Breast epithelium (tissue), 4 donors: ENCODE data around the gene SMPDL3B. TPM values are rescaled to one million over a fixed set of nuclear protein-coding genes. Genes with fewer than 3 reads are reported as not detected.

ENCODE experiments used
- DNase-seq, 2 donors: peaks; one replicate each; pipeline ENCODE4 v3.0.0-alpha.2; 2019; ENCODE audit warnings: low spot score in 2 of 2
- H3K27ac ChIP-seq, 2 donors: fragments of 200-600 bp; sonication (generic) in 1 of 2; one replicate each; pipeline ENCODE4 v1.5.1; 2016 to 2019; ENCODE audit warnings: mild to moderate bottlenecking in 1 of 2
- H3K27me3 ChIP-seq, 2 donors: fragments of 200-600 bp; sonication (generic) in 1 of 2; one replicate each; pipeline versions ENCODE4 v1.5.1 to v1.6.0; 2017 to 2019; ENCODE audit warnings: control low read depth in 1 of 2, mild to moderate bottlenecking in 1 of 2
- H3K36me3 ChIP-seq: fragments of 200-600 bp; one replicate; pipeline ENCODE4 v1.5.1; 2019
- H3K4me1 ChIP-seq, 2 donors: fragments of 200-600 bp; sonication (generic); one replicate each; pipeline ENCODE4 v1.5.1; 2016 to 2019; ENCODE audit warnings: control low read depth in 1 of 2
- H3K4me3 ChIP-seq, 3 donors: fragments of 200-600 bp; sonication (generic); 1 replicate in 2 of 3; 2 replicates in 1 of 3; pipeline ENCODE4 v1.5.1; 2016 to 2019; ENCODE audit warnings: mild to moderate bottlenecking in 3 of 3, moderate library complexity in 2 of 3
- H3K9me3 ChIP-seq, 2 donors: fragments of 200-600 bp; sonication (generic) in 1 of 2; one replicate each; pipeline ENCODE4 v1.5.1; 2016 to 2019; ENCODE audit warnings: control low read depth in 1 of 2
- CTCF ChIP-seq, 3 donors: fragments of 450-650 bp; IDR thresholded peaks; one replicate each; pipeline ENCODE4 v1.5.1; 2016 to 2017; ENCODE audit warnings: antibody characterized with exemption in 3 of 3, mild to moderate bottlenecking in 3 of 3, moderate library complexity in 3 of 3
- POLR2A ChIP-seq: fragments of 450-650 bp; IDR thresholded peaks from one replicate; pipeline ENCODE4 v1.6.1; 2016; ENCODE audit warnings: antibody characterized with exemption, mild to moderate bottlenecking, moderate library complexity
- POLR2AphosphoS5 ChIP-seq, 3 donors: sonication (generic); formaldehyde crosslinking; IDR thresholded peaks; one replicate each; pipeline ENCODE4 v1.6.1; 2017; ENCODE audit warnings: antibody characterized with exemption in 3 of 3
- intact Hi-C: fragments of 100-400 bp; cut with DNase I; formaldehyde crosslinking; loops from one replicate; pipeline ENCODE4 v1.15.1; 2023; ENCODE audit warnings: low total_unique reads
- total RNA-seq, 3 donors: library from RNA; depleted of rRNA; stranded (reverse); fragments of >200 nt; gene quantifications; one replicate each; pipeline ENCODE4 v1.1.0, GENCODE V29; 2016

The SMPDL3B gene
- total RNA-seq, 3 donors from 2014 or later: 13.8 to 14.9 TPM; not detected in 1

GRCh38 chr1:27940297-27940696, 5.5 kb downstream of the SMPDL3B start:
- H3K27ac ChIP-seq: no peak overlapping the region
- H3K27me3 ChIP-seq: no peaks in the 10 kb centered on the region
- TF ChIP-seq POLR2AphosphoS5 (IDR thresholded peaks at IDR 0.05) (no peak), POLR2A (no peak), CTCF (IDR thresholded peaks at IDR 0.05) (no peak)
- no peaks in the 10 kb centered on the region for H3K4me1 ChIP-seq
- no peaks in the 10 kb centered on the region for H3K36me3 ChIP-seq
- H3K9me3 ChIP-seq: no peaks in the 10 kb centered on the region
- intact Hi-C loops: no loop called here
- DNase-seq: no peak
- no peak overlapping the region for H3K4me3 ChIP-seq

- Histone ChIP-seq H3K27ac (no peak overlapping the region), H3K27me3 (no peaks in the 10 kb centered on the region)
- intact Hi-C loops: no loop called here
Observed at GRCh38 chr1:27940870-27941560, 6.2 kb downstream of the SMPDL3B start.

GRCh38 chr1:27941671-27942540, 7.1 kb downstream of the SMPDL3B start:
- intact Hi-C loops: no loop called here
- TF ChIP-seq POLR2AphosphoS5 (IDR thresholded peaks at IDR 0.05) (no peak), CTCF (IDR thresholded peaks at IDR 0.05) (no peak), POLR2A (no peak)
- Histone ChIP-seq H3K27ac (no peak overlapping the region), H3K4me3 (no peak overlapping the region), H3K36me3 (no peaks in the 10 kb centered on the region), H3K4me1 (no peaks in the 10 kb centered on the region), H3K9me3 (no peaks in the 10 kb centered on the region), H3K27me3 (no peaks in the 10 kb centered on the region)
- no peak for DNase-seq

More at GRCh38 chr1:27940870-27941560, 6.2 kb downstream of the SMPDL3B start:
- no peaks in the 10 kb centered on the region for H3K9me3 ChIP-seq
- H3K4me1 ChIP-seq: no peaks in the 10 kb centered on the region
- DNase-seq: no peak
- H3K4me3 ChIP-seq: no peak overlapping the region
- H3K36me3 ChIP-seq: no peaks in the 10 kb centered on the region
- TF ChIP-seq POLR2A: no peak
- TF ChIP-seq CTCF (IDR thresholded peaks at IDR 0.05): no peak
- no peak for TF ChIP-seq POLR2AphosphoS5 (IDR thresholded peaks at IDR 0.05)

GRCh38 chr1:27945020-27945419, 10.2 kb downstream of the SMPDL3B start:
- no peaks in the 10 kb centered on the region for H3K4me1 ChIP-seq
- no peak overlapping the region for H3K4me3 ChIP-seq
- no peaks in the 10 kb centered on the region for H3K9me3 ChIP-seq
- no peak for DNase-seq
- intact Hi-C loops: no loop called here
- TF ChIP-seq POLR2A: no peak
- no peak for TF ChIP-seq CTCF (IDR thresholded peaks at IDR 0.05)
- no peak for TF ChIP-seq POLR2AphosphoS5 (IDR thresholded peaks at IDR 0.05)
- H3K36me3 ChIP-seq: no peaks in the 10 kb centered on the region
- no peaks in the 10 kb centered on the region for H3K27me3 ChIP-seq
- no peak overlapping the region for H3K27ac ChIP-seq

- no peak overlapping the region for H3K27ac ChIP-seq
- intact Hi-C loops: no loop called here
Observed at GRCh38 chr1:27949027-27949426, 14.2 kb downstream of the SMPDL3B start.

More at GRCh38 chr1:27949027-27949426, 14.2 kb downstream of the SMPDL3B start:
- H3K27me3 ChIP-seq: no peaks in the 10 kb centered on the region
- no peak for DNase-seq
- H3K9me3 ChIP-seq: no peaks in the 10 kb centered on the region
- TF ChIP-seq CTCF (IDR thresholded peaks at IDR 0.05) (no peak), POLR2A (no peak), POLR2AphosphoS5 (IDR thresholded peaks at IDR 0.05) (no peak)
- H3K36me3 ChIP-seq: no peaks in the 10 kb centered on the region
- H3K4me1 ChIP-seq: no peaks in the 10 kb centered on the region
- H3K4me3 ChIP-seq: no peak overlapping the region
